ENCODE measurements around the gene SLC35F6. TPM values are rescaled to one million over a fixed set of nuclear protein-coding genes. Genes with fewer than 3 reads are reported as not detected.
"Not testable (repeated sequence)": the region's sequence is repeated elsewhere in the genome, so short reads cannot be mapped to it uniquely, and the experiment has no call there.

The SLC35F6 gene
- total and polyA plus RNA-seq, 9 of the 15 experiments (the other 6 are each of a cell fraction or from before 2014, with no cell fraction given): 11.9 to 47.3 (median 22.5) TPM

GRCh38 chr2:26760991-26761390 is 3.1 kb upstream of the SLC35F6 start:
- H3K9me3 ChIP-seq (replicated peaks; ENCODE audit: control insufficient read depth, insufficient read depth, low read depth, low read length); H3K4me2 ChIP-seq (ENCODE audit: insufficient read depth, low read length); H3K4me3 ChIP-seq; H4K20me1 ChIP-seq (replicated peaks; ENCODE audit: control insufficient read depth, insufficient read depth, low read length); DNase-seq (ENCODE audit: extremely low read depth in 1 of 4, low spot score in 3 of 4); H3K9me1 ChIP-seq (ENCODE audit: control insufficient read depth, insufficient read depth, low read length); FAIRE-seq; in situ Hi-C loops (cut with MboI); H3K27me3 ChIP-seq (ENCODE audit: control insufficient read depth in 2 of 2, insufficient read depth in 2 of 2, low read length in 2 of 2); CTCF ChIA-PET (ENCODE audit: low intra/inter-chr PET ratio); BruUV-seq (replicated peaks); H3K27ac ChIP-seq (ENCODE audit: extremely low read depth, low read depth, low read length); H3K36me3 ChIP-seq (ENCODE audit: control insufficient read depth, insufficient read depth, low read length); H3K9ac ChIP-seq (ENCODE audit: insufficient read depth in 1 of 2, low read depth in 2 of 2, low read length in 2 of 2); ATAC-seq; TF ChIP-seq NR2C1 (IDR thresholded peaks at IDR 0.05): not testable (repeated sequence)
- TF ChIP-seq NR2C1 (tag; IDR thresholded peaks at IDR 0.05) (peak; percentile 49), ZNF592 (IDR thresholded peaks at IDR 0.05) (0 out of 2 replicates have a peak, but pooled peaks have one; percentile 40), ZNF311 (CRISPR knock-in tag; IDR thresholded peaks at IDR 0.05) (peak; percentile 63; the same call in 1 of the 2 replicates), DMBX1 (CRISPR knock-in tag; IDR thresholded peaks at IDR 0.05; ENCODE audit: borderline replicate concordance) (peak; percentile 86; the same call in 1 of the 2 replicates), MECOM (CRISPR knock-in tag; IDR thresholded peaks at IDR 0.05) (0 out of 2 replicates have a peak, but pooled peaks have one; percentile 9), YY1 (IDR thresholded peaks at IDR 0.05; ENCODE audit: borderline replicate concordance in 1 of 3, control insufficient read depth in 1 of 3, extremely low read depth in 1 of 3, insufficient read depth in 3 of 3, insufficient read length in 1 of 3, insufficient replicate concordance in 2 of 3, low read depth in 1 of 3, low read length in 2 of 3) (peak in 1 of 3 experiments; percentile 11), ETV1 (tag; conservative IDR thresholded peaks at IDR 0.05; ENCODE audit: low read depth) (0 out of 2 replicates have a peak, but pooled peaks have one; percentile 8), SMAD4 (CRISPR knock-in tag; conservative IDR thresholded peaks at IDR 0.05) (peak; percentile 62)
- WGBS (ENCODE audit: insufficient coverage, low coverage, missing lambda C conversion rate): 54% methylated on average over 10 of the region's 10 CpGs
- POLR2A ChIA-PET: interaction anchor here (0.8 to 1.2 kb wide), 2 partner anchors 8 to 10 kb away, joined by 4 to 11 read pairs; no protein-coding TSS in a partner anchor
- H3K79me2 ChIP-seq (ENCODE audit: control insufficient read depth, insufficient read depth, low read length): peaks cover 22% of the 10 kb centered on the region
- intact Hi-C loops (cut with micrococcal nuclease): loop anchor here (10.0 kb wide), 1 partner anchor 254 kb away; no protein-coding TSS in a partner anchor
- H2AFZ ChIP-seq (ENCODE audit: low read depth, low read length): peak overlapping the region; percentile 58
- peaks cover 27 to 41% of the 10 kb centered on the region in 2 experiments for H3K4me1 ChIP-seq (replicated peaks in 1 of 2; ENCODE audit: control insufficient read depth in 2 of 2, insufficient read depth in 2 of 2, low read length in 2 of 2)

All from K562 (cell line).